Measurements from ENCODE around the gene AAMDC.
"Not testable (repeated sequence)": the region's sequence is repeated elsewhere in the genome, so short reads cannot be mapped to it uniquely, and the experiment has no call there.

AAMDC gene

GRCh38 chr11:77890100-77890614 lies 69.2 kb downstream of the AAMDC start:
- not testable (repeated sequence) for DNase-seq

GRCh38 chr11:77890619-77891056 lies 69.7 kb downstream of the AAMDC start:
- DNase-seq, result not testable (repeated sequence)

DNA sequence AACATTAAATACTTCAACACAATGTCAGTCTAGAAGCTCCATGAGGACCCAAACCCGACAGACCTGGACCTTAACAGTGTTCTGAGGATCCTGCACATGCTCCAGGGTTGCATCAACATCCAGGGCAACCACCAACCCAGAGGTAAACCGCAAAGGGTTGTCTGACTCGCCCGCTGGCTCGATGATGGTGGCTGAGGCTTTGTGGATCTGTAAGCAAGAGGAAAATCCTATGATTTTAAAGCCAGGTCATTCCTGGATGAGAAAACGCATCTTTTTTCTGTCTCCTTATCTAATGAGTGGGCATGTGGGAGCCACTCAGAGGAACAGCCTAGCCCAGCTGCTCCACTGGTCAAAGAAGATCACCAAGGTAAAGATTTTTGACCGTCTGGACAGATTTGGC lies 70.3 kb downstream of the AAMDC start:
- not testable (repeated sequence) for DNase-seq

GRCh38 chr11:77891703-77892102 lies 70.8 kb downstream of the AAMDC start:
- not testable (repeated sequence) for DNase-seq

DNA sequence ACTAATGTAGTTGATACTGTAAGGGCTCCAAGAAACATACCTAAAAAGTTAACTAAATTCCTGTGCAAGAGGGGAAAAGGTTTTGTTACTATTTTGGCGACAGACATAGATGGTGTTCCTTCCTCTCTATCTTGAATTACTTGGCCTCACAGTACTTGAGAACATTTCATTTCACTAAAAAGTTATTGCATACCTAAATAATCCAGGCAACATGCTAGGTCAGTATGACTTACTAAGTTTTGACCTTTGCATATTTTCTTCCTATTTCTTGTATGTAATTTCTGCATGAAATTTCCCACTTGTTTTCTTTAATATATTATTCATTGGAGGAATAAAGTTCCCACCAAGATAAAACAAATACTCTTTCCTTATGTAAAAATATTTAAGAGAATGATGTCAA lies 74.0 kb downstream of the AAMDC start:
- not testable (repeated sequence) for DNase-seq

DNA sequence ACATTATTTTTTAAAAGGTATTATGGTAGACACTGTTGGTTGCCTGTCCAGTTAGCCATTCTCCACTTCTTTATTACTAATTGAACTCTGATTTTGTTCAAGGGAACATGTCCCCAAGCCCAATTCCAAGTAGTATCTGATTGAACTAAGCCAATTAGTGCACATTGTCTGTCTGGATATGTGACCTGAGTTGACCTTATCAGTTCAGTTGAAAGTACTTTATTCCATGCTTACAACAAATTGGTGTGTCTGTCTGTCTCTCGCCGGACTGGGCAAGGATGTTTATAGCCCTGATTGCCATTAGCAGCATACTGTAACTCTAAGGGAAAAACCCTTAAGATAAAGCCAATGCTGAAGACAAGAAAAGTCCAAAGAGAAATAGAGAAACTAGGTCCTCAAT lies 87.9 kb downstream of the AAMDC start:
- DNase-seq, result no peak

GRCh38 chr11:77909277-77909676 lies 88.3 kb downstream of the AAMDC start:
- no peak for DNase-seq

GRCh38 chr11:77910828-77911227 lies 89.9 kb downstream of the AAMDC start:
- not testable (repeated sequence) for DNase-seq

DNA sequence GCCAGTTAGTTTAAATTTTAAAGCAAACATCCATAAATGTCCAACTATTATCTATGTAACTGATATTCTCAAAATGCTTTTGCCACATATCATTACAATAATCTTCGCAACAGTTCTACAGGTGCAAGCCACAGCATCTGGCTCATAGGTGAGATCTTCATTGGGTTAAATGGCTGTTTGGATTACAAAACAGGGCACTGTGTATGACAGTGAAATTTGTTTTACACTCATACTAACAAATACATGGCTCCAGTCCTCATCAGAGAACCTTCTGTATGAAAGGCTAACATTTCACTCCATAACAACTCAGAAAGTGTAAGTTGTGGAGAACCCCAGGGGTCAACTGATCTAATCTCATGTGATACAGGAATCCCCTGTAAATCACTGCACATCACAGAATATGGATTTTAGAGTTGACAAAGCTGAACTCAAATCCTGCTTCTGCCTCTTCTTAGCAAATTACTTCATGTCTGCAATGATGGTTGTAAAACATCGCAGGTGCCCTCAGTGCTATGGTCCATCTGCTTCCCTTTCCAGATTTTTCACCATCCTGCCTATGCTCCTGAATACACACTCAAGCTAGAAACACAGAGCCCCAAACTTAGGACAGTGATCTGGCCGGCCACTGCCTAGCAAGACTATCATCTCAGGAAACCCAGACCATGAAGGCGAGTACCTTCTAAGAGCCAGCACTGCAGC lies 92.8 kb downstream of the AAMDC start:
- DNase-seq, result not testable (repeated sequence)

- DNase-seq, result not testable (repeated sequence)
Measured at GRCh38 chr11:77914307-77914791, 93.4 kb downstream of the AAMDC start.

DNA sequence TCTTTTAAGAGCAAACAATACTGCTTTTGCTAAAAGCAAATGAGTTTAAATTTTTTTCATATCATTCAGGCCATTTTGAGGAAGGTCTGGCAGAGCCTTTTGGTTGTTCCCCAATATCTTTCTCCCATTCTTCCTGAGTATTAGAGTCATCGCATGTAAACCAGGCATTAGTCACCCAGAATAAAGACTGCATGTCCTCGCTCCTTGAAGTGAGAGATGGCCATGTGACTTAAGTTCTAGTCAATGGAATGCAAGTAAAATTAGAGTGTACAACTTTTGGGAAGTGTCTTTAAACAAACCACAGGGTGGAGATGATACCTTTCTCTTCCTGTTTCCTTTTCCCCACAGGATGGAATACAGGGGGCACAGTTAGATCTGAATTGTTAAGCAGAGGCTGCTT lies 96.8 kb downstream of the AAMDC start:
- DNase-seq, result not testable (repeated sequence)

All from suppressor macrophage treated with lipopolysaccharide for 4 hours (primary cell).